Thyroid gland (tissue), 4 donors: ENCODE measurements around the gene HLA-F. TPM values are rescaled to one million over a fixed set of nuclear protein-coding genes. Genes with fewer than 3 reads are reported as not detected.

ENCODE experiments used
- DNase-seq, 2 donors: peaks; one replicate each; pipeline ENCODE4 v3.0.0-alpha.2; 2019
- H3K27ac ChIP-seq, 3 donors: fragments of 200-600 bp; sonication (generic); 1 replicate in 2 of 3; 2 replicates in 1 of 3; pipeline ENCODE4 v1.5.1; 2016 to 2019; ENCODE audit warnings: mild to moderate bottlenecking in 1 of 3, moderate library complexity in 1 of 3
- H3K27me3 ChIP-seq: fragments of 200-600 bp; sonication (generic); one replicate; pipeline ENCODE4 v1.5.1; 2019
- H3K36me3 ChIP-seq, 2 donors: fragments of 200-600 bp; sonication (generic); one replicate each; pipeline ENCODE4 v1.5.1; 2016 to 2019
- H3K4me1 ChIP-seq, 2 donors: fragments of 200-600 bp; sonication (generic); one replicate each; pipeline ENCODE4 v1.5.1; 2017 to 2019
- H3K4me3 ChIP-seq, 3 donors: fragments of 200-600 bp; sonication (generic); replicated peaks in 1 of 3; 1 replicate in 2 of 3; 2 replicates in 1 of 3; pipeline ENCODE4 v1.5.1; 2016; ENCODE audit warnings: mild to moderate bottlenecking in 1 of 3
- H3K9me3 ChIP-seq: fragments of 200-600 bp; sonication (generic); one replicate; pipeline ENCODE4 v1.5.1; 2017
- POLR2A ChIP-seq, 2 donors: fragments of 450-650 bp; IDR thresholded peaks; one replicate each; pipeline ENCODE4 v1.6.1; 2017; ENCODE audit warnings: antibody characterized with exemption in 2 of 2, mild to moderate bottlenecking in 2 of 2, moderate library complexity in 1 of 2
- WGBS, 2 donors: methylation state at CpG; one replicate each; pipeline ENCODE4 v1.1.5; 2017; 5-methylcytosine and 5-hydroxymethylcytosine counted together
- intact Hi-C: fragments of 100-400 bp; cut with DNase I; formaldehyde crosslinking; loops from one replicate; pipeline ENCODE4 v1.15.1; 2023
- total RNA-seq, 4 donors: library from RNA; depleted of rRNA; stranded (reverse); fragments of >200 nt; gene quantifications; one replicate each; pipeline ENCODE4 v1.2.3, GENCODE V29; 2016
- TF ChIP-seq, protein P1 (sequence below), 6 experiments: fragments of 200-600 bp in 3 of 6; fragments of 450-650 bp in 3 of 6; sonication (generic) in 3 of 6; IDR thresholded peaks; one replicate each; pipeline ENCODE4 v1.5.1; 2016 to 2019; ENCODE audit warnings: antibody characterized with exemption in 6 of 6, mild to moderate bottlenecking in 2 of 6, inconsistent platforms in 1 of 6, moderate library complexity in 1 of 6

Gene HLA-F
- total RNA-seq = 10 to 100 TPM; 33.9 to 81.3 (median 44.6) TPM

DNA sequence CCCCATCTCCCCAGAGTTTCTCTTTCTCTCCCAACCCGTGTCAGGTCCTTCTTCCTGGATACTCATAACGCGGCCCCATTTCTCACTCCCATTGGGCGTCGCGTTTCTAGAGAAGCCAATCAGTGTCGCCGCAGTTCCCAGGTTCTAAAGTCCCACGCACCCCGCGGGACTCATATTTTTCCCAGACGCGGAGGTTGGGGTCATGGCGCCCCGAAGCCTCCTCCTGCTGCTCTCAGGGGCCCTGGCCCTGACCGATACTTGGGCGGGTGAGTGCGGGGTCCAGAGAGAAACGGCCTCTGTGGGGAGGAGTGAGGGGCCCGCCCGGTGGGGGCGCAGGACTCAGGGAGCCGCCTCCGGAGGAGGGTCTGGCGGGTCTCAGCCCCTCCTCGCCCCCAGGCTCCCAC lies at the start of gene HLA-F:
Gene HLA-F, plus strand, starts transcription at position 173 of the 404 bp plus-strand sequence. Its CDS starts 30 bp downstream, at position 203.
- peak within 1 kb of the TSS; percentile 37 to 93 (median 80) for H3K4me3 ChIP-seq
- 0 to 1% methylated on average over 13 to 17 of the region's 26 CpGs for WGBS, 2 donors
- no peaks in the 10 kb centered on the region for H3K27me3 ChIP-seq
- peaks cover 0 to 4% of the 10 kb centered on the region in 2 donors for H3K4me1 ChIP-seq
- intact Hi-C loops = no loop called here
- TF ChIP-seq, protein P1, sequence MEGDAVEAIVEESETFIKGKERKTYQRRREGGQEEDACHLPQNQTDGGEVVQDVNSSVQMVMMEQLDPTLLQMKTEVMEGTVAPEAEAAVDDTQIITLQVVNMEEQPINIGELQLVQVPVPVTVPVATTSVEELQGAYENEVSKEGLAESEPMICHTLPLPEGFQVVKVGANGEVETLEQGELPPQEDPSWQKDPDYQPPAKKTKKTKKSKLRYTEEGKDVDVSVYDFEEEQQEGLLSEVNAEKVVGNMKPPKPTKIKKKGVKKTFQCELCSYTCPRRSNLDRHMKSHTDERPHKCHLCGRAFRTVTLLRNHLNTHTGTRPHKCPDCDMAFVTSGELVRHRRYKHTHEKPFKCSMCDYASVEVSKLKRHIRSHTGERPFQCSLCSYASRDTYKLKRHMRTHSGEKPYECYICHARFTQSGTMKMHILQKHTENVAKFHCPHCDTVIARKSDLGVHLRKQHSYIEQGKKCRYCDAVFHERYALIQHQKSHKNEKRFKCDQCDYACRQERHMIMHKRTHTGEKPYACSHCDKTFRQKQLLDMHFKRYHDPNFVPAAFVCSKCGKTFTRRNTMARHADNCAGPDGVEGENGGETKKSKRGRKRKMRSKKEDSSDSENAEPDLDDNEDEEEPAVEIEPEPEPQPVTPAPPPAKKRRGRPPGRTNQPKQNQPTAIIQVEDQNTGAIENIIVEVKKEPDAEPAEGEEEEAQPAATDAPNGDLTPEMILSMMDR (IDR thresholded peaks at IDR 0.05) = no peak
- TF ChIP-seq POLR2A (IDR thresholded peaks at IDR 0.05) = peak; percentile 30 to 60
- H3K9me3 ChIP-seq = no peaks in the 10 kb centered on the region
- H3K36me3 ChIP-seq = no peaks in the 10 kb centered on the region
- peak within 1 kb of the TSS; percentile 62 to 92 (median 92) for H3K27ac ChIP-seq
- DNase-seq = peak; percentile 85 to 88

DNA sequence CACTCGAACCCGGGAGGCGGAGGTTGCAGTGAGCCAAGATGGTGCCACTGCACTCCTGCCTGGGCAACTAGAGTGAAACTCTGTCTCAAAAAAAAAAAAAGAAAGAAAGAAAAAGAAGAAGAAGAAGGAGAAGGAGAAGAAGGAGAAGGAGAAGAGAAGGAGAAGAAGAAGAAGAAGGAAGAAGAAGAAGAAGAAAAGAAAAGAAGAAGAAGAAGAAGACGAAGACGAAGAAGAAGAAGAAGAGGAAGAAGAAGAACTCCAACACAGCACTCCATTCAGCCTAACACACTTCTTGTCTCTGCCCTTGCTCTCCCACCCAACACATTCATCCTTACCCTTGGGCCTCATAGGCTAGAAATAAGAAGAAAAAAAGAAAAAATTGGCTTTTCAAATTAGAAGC lies 49.2 kb upstream of the HLA-F start:
- no peaks in the 10 kb centered on the region for H3K9me3 ChIP-seq
- no peak overlapping the region for H3K4me3 ChIP-seq
- DNase-seq = no peak
- no peak overlapping the region for H3K27ac ChIP-seq
- H3K4me1 ChIP-seq = no peaks in the 10 kb centered on the region
- TF ChIP-seq, protein P1 (IDR thresholded peaks at IDR 0.05) = no peak
- intact Hi-C loops = no loop called here
- 95 to 96% methylated on average over 5 of the region's 5 CpGs for WGBS, 2 donors
- no peaks in the 10 kb centered on the region for H3K27me3 ChIP-seq
- H3K36me3 ChIP-seq = no peaks in the 10 kb centered on the region

DNA sequence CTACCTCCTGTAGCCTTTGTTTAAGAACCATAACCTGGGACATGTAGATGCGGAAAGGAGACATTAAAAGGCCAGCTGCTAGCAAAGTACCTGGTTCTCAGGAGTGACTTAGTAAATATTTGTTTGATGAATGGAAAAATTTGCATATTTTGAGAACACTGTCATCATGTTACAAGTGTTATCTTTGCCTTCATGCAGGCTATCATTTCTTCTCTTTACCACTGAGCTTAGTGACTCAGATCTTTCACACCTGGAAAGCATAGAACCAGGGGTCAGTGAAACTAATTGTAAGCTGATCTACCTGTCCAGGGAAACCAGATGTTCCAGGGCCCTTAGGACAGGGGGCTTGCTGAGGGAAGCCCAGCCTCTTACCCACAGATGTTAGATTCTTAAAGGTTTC lies 47.7 kb upstream of the HLA-F start:
- TF ChIP-seq, protein P1 (IDR thresholded peaks at IDR 0.05) = no peak
- no peak for TF ChIP-seq POLR2A (IDR thresholded peaks at IDR 0.05)
- Histone ChIP-seq H3K4me1 (no peaks in the 10 kb centered on the region), H3K4me3 (no peak overlapping the region), H3K36me3 (no peaks in the 10 kb centered on the region), H3K27ac (no peak overlapping the region), H3K27me3 (no peaks in the 10 kb centered on the region), H3K9me3 (no peaks in the 10 kb centered on the region)
- WGBS, 2 donors = 100% methylated on average over 1 of the region's 1 CpG
- no peak for DNase-seq
- intact Hi-C loops = no loop called here

DNA sequence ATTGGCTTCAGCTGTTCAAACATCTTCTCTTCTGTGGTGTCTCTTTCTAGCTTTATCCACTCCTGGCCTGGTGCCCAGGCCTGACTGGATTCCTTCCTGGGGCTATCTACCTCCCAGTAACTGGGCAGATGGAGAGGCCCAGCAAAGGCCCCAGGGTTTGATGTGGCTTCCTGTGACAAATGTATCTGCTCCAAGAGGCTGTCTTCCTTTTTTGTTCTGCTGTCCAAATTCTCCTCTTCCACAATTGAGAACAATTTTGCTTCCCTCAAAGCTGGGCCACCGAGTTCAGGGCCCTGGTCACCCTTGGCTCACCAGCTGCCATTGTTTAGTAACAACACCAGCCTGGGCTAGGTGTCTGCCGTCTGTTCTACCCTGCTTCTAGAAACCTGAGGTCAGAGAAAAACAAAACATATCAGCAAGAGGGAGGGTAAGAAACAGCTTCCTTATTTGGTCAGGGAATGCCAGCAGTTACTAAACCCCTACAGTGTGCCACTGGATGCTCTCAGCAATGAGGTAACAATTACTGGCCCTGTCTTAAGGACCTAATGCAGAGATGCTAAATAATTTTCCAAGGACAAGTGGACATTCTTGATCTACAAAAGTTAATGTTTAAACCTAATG lies 46.1 kb upstream of the HLA-F start:
- no peak for DNase-seq
- TF ChIP-seq, protein P1 (IDR thresholded peaks at IDR 0.05) = no peak
- no peak for TF ChIP-seq POLR2A (IDR thresholded peaks at IDR 0.05)
- Histone ChIP-seq H3K36me3 (no peaks in the 10 kb centered on the region), H3K27me3 (no peaks in the 10 kb centered on the region), H3K27ac (no peak overlapping the region), H3K9me3 (no peaks in the 10 kb centered on the region), H3K4me1 (no peaks in the 10 kb centered on the region), H3K4me3 (no peak overlapping the region)
- WGBS, 2 donors = 20 to 59% methylated on average over 2 of the region's 2 CpGs
- intact Hi-C loops = no loop called here

DNA sequence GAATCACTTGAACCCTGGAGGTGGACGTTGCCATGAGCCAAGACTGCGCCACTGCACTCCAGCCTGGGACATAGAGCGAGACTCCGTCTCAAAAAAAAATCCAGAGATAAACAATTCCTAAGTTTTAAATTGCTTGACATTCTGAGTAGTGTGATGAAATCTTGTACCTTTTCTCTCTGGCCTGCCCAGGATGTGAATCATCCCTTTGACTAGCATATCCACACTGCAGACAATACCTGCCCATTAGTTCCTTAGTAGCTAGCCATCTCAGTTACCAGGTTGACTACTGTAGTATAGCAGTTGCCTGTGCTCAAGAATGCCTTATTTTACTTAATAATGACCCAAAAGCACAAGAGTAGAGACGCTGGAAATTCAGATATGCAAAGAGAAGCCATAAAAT lies 45.1 kb upstream of the HLA-F start:
- TF ChIP-seq, protein P1 (IDR thresholded peaks at IDR 0.05) = no peak
- TF ChIP-seq POLR2A (IDR thresholded peaks at IDR 0.05) = no peak
- no peak for DNase-seq
- no peaks in the 10 kb centered on the region for H3K36me3 ChIP-seq
- no peaks in the 10 kb centered on the region for H3K9me3 ChIP-seq
- intact Hi-C loops = no loop called here
- no peaks in the 10 kb centered on the region for H3K4me1 ChIP-seq
- WGBS, 2 donors = 78 to 85% methylated on average over 5 of the region's 5 CpGs
- no peak overlapping the region for H3K27ac ChIP-seq
- H3K27me3 ChIP-seq = no peaks in the 10 kb centered on the region
- no peak overlapping the region for H3K4me3 ChIP-seq
